HL-60 (cell line): Measurements from ENCODE around the gene DLL1.

Experiments used
- DNase-seq, 2 experiments: peaks; one replicate each; pipeline ENCODE4 v3.0.0-alpha.2; 2010 to 2020; ENCODE audit warnings: low read depth in 1 of 2, low spot score in 1 of 2
- H3K27ac ChIP-seq: fragments of 250-450 bp; sonication (Bioruptor Pico); replicated peaks from 2 replicates; pipeline ENCODE4 v1.5.1; 2020; ENCODE audit warnings: mild to moderate bottlenecking, moderate library complexity
- H3K27me3 ChIP-seq: fragments of 250-450 bp; sonication (Bioruptor Pico); 2 replicates; pipeline ENCODE4 v1.5.1; 2021; ENCODE audit warnings: mild to moderate bottlenecking, moderate library complexity; ENCODE audit not compliant: insufficient read depth, poor library complexity, severe bottlenecking
- H3K4me3 ChIP-seq: replicated peaks from 2 replicates; pipeline ENCODE4 v1.5.1; 2011; ENCODE audit warnings: mild to moderate bottlenecking, control low read depth, low read length; ENCODE audit not compliant: insufficient read depth
- GABPA ChIP-seq: IDR thresholded peaks from 2 replicates; pipeline ENCODE4 v1.6.1; 2012; ENCODE audit warnings: low read depth
- POLR2AphosphoS5 ChIP-seq: IDR thresholded peaks from 2 replicates; pipeline ENCODE4 v1.6.1; 2012; ENCODE audit warnings: low read depth
- REST ChIP-seq: IDR thresholded peaks from 2 replicates; pipeline ENCODE4 v1.6.1; 2012; ENCODE audit warnings: low read depth; ENCODE audit not compliant: insufficient replicate concordance
- SPI1 ChIP-seq: IDR thresholded peaks from 2 replicates; pipeline ENCODE4 v1.6.1; 2012; ENCODE audit warnings: low read depth, mild to moderate bottlenecking, borderline replicate concordance
- TF ChIP-seq, protein P1 (sequence below): IDR thresholded peaks from one replicate; pipeline ENCODE4 v1.5.1; 2011; ENCODE audit warnings: low read length, control low read depth, inconsistent platforms; ENCODE audit not compliant: insufficient read depth

The DLL1 gene

GRCh38 chr6:170306324-170307079 lies 15.6 kb upstream of the DLL1 start, which contains the start of gene FAM120B:
Gene FAM120B (plus strand): TSS chr6:170306758. CDS start chr6:170317391, 10,633 bp downstream.
- H3K27ac ChIP-seq: peak within 1 kb of the TSS; percentile 81
- DNase-seq: peak; percentile 92 to 97
- peak within 1 kb of the TSS; percentile 78 for H3K4me3 ChIP-seq
- no peaks in the 10 kb centered on the region for H3K27me3 ChIP-seq
- peak; percentile 86 for TF ChIP-seq GABPA
- peak; percentile 93 for TF ChIP-seq POLR2AphosphoS5
- no peak for TF ChIP-seq REST
- peak; percentile 91 for TF ChIP-seq SPI1

GRCh38 chr6:170305805-170306323 lies 15.0 kb upstream of the DLL1 start:
- no peak for DNase-seq
- Histone ChIP-seq H3K27ac (peak overlapping the region; percentile 41; the same call in 1 of the 2 replicates), H3K4me3 (peak overlapping the region; percentile 78), H3K27me3 (no peaks in the 10 kb centered on the region)
- TF ChIP-seq REST (no peak), POLR2AphosphoS5 (no peak)
- TF ChIP-seq, protein P1, sequence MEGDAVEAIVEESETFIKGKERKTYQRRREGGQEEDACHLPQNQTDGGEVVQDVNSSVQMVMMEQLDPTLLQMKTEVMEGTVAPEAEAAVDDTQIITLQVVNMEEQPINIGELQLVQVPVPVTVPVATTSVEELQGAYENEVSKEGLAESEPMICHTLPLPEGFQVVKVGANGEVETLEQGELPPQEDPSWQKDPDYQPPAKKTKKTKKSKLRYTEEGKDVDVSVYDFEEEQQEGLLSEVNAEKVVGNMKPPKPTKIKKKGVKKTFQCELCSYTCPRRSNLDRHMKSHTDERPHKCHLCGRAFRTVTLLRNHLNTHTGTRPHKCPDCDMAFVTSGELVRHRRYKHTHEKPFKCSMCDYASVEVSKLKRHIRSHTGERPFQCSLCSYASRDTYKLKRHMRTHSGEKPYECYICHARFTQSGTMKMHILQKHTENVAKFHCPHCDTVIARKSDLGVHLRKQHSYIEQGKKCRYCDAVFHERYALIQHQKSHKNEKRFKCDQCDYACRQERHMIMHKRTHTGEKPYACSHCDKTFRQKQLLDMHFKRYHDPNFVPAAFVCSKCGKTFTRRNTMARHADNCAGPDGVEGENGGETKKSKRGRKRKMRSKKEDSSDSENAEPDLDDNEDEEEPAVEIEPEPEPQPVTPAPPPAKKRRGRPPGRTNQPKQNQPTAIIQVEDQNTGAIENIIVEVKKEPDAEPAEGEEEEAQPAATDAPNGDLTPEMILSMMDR: no peak

DNA sequence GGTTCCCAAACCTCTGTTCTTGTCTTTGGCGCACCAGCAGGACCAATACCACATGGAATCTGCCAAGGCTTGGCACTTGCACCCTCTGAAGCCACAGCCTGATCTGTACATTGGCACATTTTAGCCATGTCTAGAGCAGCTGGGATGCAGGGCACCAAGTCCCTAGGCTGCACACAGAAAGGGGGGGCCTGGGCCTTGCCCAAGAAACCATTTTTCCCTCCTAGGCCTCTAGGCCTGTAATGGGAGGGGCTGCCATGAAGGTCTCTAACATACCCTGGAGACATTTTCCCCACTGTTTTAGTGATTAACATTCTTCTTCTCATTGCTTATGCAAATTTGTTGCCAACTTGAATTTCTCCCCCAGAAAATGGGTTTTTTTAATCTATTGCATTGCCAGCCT lies 10.3 kb upstream of the DLL1 start:
- TF ChIP-seq, protein P1: no peak
- TF ChIP-seq SPI1: no peak
- no peak for TF ChIP-seq REST
- no peak for TF ChIP-seq GABPA
- TF ChIP-seq POLR2AphosphoS5: no peak

More for the DNA sequence above, 10.3 kb upstream of the DLL1 start:
- Histone ChIP-seq H3K27me3 (peaks cover 21% of the 10 kb centered on the region), H3K4me3 (no peak overlapping the region), H3K27ac (no peak overlapping the region)
- DNase-seq: no peak
